H1 (cell line): Measurements from ENCODE around the gene MYBPC1. TPM values are rescaled to one million over a fixed set of nuclear protein-coding genes. Genes with fewer than 3 reads are reported as not detected.

Experiments used
- EZH2 ChIP-seq: fragments of 200-600 bp; sonication (generic); IDR thresholded peaks from 2 replicates; pipeline ENCODE4 v1.7.1; 2012; ENCODE audit warnings: low read depth, mild to moderate bottlenecking, moderate library complexity, low read length, inconsistent platforms; ENCODE audit not compliant: severe bottlenecking
- RXRA ChIP-seq: IDR thresholded peaks from 2 replicates; pipeline ENCODE4 v1.6.1; 2011; ENCODE audit warnings: low read depth, mild to moderate bottlenecking, low read length, moderate library complexity; ENCODE audit not compliant: insufficient read depth
- polyA plus RNA-seq, 7 experiments: library from polyadenylated mRNA; depleted of rRNA in 3 of 7; stranded (reverse) in 5 of 7; unstranded in 2 of 7; fragments of >200 nt in 5 of 7; fragments of 200-250 nt in 2 of 7; gene quantifications; 1 replicate in 5 of 7; 2 replicates in 1 of 7; 4 replicates in 1 of 7; pipeline versions ENCODE4 v1.2.1 to v1.2.3, GENCODE V29; 2011 to 2013; ENCODE audit warnings: missing spikeins in 2 of 7, mixed read lengths in 2 of 7
- total RNA-seq: library from RNA; stranded (reverse); fragmentation: NEBNext Ultra II Directional; extraction: Animal tissue kit (Norgen Biotek cat#: 25700); gene quantifications from 2 replicates; pipeline ENCODE4 v1.2.1, GENCODE V29; 2021

Gene MYBPC1
- total and polyA plus RNA-seq, 2 of the 8 experiments (the other 6 are each of a cell fraction or from before 2014, with no cell fraction given) = not detected

GRCh38 chr12:101680240-101680639, 85.5 kb downstream of the MYBPC1 start (continued):
- TF ChIP-seq RXRA = no peak
- TF ChIP-seq EZH2 = no peak
